ENCODE data around the gene BOC.

DNA sequence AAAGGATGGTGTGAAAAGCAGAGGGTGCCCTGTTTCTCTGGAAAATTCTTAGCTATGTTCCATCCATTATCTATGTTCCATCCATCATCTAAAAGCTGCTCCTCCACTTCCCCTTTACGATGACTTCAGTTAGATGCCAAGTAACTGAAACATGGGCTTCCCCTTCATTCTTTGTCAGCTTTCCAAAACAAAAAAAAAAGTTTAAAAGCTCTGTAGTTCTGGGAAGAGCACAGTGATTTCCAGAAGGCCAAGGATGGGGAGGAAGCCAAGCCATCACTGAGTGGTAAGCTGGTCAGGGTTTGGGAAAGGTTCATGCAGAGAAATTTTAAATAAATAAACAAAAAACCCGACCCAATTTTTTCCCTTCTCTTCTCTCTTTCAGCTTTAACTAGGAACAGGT, 118.4 kb downstream of the BOC start:
- TF ChIP-seq EZH2phosphoT487 (IDR thresholded peaks at IDR 0.05; ENCODE audit: low read depth, severe bottlenecking, unreplicated experiment) (no peak), EZH2 (IDR thresholded peaks at IDR 0.05; ENCODE audit: borderline replicate concordance) (no peak)
- TF ChIP-seq, protein P1, sequence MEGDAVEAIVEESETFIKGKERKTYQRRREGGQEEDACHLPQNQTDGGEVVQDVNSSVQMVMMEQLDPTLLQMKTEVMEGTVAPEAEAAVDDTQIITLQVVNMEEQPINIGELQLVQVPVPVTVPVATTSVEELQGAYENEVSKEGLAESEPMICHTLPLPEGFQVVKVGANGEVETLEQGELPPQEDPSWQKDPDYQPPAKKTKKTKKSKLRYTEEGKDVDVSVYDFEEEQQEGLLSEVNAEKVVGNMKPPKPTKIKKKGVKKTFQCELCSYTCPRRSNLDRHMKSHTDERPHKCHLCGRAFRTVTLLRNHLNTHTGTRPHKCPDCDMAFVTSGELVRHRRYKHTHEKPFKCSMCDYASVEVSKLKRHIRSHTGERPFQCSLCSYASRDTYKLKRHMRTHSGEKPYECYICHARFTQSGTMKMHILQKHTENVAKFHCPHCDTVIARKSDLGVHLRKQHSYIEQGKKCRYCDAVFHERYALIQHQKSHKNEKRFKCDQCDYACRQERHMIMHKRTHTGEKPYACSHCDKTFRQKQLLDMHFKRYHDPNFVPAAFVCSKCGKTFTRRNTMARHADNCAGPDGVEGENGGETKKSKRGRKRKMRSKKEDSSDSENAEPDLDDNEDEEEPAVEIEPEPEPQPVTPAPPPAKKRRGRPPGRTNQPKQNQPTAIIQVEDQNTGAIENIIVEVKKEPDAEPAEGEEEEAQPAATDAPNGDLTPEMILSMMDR (IDR thresholded peaks at IDR 0.05; ENCODE audit: poor library complexity), result no peak
